HG03066 (cell line): ENCODE results near the gene TSSK6.

Source experiments
- ATAC-seq: cut with Tn5 transposase; IDR thresholded peaks from one replicate; pipeline ENCODE4 v1.9.1; 2021; ENCODE audit warnings: low read depth; ENCODE audit not compliant: unreplicated experiment

Gene TSSK6

DNA sequence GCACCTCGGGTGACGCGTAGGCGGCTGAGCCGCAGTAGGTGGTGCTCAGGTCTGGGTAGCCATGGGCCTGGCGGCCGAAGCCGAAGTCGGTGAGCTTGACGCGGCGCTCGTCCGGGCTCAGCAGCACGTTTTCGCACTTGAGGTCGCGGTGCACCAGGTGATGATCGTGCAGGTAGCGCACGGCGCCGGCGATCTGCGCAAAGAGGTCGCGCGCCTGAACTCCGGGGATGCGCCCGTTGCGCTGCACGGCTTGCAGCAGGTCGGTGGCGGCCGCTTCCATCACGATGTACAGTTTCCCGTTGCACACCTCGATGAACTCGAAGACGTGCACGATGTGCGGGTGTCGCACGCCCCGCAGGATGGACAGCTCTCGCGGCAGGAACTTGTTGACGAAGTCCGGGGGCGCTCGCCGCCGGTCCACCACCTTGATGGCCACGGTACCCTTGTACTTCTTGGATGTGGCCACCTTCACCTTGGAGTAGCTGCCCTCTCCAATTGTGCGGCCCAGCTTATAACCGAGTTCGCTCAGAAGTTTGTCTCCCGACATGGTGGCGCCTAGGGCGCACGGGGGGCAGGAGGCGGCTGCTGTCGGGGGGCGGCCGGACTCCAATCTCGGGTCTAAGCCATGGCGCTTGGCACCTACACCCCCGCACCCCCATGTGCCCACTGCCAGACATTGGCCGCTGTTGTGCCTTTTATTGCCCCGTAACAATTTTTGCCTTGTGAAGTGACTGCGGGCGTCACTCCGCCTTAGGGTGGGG, at the start of gene TSSK6:
Gene TSSK6, minus strand, starts transcription at position 668 of the 761 bp plus-strand sequence. Its CDS starts 121 bp downstream, at position 547.
- ATAC-seq = no peak

DNA sequence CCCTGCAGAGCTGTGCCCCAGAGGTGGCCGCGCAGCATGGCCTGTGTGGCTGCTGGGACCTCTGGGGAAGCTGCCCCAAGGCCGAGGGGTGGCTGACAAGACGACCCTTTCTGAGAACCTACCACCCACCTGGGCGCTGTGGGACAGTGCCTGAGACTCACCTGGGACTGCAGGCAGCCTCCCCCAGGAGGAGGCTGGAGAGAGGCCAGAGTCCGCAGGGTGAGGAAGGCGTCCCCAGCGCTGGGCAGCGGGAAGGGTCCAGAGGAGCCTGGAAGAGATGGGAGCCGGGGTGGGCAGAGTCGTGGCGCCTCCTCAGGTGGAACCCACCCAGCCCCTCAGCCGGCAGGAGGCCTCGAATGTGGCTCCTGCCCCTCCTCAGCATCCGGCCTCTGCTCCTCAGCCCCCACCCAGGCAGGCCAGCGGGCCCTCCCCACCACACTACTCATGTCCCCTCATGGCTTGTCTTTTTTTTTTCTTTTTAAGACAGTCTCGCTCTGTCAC, 48.0 kb upstream of the TSSK6 start:
- ATAC-seq = no peak

DNA sequence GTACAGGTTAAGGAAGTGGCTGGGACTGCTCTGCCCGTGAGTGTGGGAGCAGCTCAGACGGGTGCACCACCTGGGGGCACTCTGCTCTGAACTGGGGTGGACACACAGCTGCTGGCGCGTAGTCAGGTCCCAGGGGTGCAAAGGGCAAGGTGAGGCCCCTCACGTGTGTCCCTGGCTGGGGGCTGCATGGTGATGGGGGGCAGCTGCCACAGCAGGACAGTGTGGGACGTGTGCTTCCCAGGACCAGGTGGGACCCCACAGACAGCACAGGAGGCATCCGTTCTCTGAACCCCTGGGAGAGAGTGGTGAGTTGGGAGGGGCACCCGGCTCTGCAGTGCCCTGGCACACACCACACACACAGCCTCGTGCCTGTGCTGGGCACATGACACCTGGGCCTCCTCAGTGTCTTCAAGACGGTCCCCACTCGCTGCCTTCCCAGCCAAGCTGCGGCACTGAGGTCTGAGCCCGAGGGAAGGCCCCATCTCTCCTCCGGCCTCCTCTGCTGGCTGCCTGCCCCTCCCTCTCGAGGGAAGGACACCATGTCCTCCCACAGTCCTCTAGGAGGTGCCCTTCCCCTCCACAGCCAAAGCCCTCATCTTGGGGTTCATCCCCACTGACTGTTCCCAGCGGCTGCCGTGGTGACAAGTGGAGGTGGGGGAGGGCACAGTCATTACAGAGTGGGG, 47.5 kb upstream of the TSSK6 start:
- no peak for ATAC-seq

DNA sequence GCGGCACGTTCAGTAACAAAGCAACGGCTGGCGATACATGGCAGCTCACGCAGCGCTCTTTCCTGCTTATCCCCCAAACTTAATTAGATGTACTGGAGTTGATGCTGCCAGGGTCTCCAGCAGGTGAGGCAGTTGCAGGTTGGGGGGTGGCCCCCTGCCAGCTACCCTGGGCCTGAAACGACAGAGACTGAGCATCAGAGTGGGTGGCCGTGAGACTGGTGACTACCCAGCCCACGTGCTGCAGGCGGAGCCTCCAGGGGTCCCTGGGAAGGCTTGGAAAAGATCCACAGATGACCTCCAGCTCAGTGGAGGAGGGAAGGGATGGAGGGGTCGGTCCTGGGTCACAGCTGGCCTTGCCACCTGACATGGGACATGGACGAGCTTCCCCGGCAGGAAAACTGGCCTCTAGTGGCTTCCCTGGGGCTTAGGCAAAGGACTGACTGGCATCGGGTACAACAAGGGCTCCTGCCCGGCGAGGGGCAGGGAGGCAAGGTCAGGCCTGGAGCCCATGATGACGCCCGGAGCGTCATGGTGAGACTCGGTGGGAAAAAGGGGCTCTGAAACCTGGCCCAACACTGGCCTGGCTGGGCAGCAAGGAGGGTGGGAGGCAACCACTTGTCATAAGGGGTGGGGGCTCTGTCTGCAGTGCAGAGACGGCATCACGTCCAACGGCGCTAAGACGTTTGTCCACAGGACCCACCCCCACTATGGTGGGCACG, 46.8 kb upstream of the TSSK6 start:
- no peak for ATAC-seq

DNA sequence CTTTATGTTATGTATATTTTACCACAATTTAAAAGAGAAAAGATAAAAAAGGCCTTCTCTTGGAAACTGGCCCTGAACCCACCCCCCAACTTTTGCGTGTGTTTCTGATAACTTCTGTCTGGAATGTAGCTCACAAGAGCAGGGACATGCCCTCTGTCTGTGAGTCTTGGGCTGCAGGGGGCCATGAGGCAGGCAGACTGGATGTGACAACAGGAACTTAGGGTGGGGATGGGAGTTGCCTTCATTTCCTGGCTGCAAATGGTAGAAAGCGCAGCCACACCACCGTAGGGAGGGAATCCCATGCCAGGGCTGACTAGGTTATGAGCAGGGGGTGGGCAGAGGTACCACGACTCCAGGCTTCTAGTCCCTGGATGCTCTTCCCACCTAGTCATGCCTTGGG, 44.6 kb upstream of the TSSK6 start:
- no peak for ATAC-seq

DNA sequence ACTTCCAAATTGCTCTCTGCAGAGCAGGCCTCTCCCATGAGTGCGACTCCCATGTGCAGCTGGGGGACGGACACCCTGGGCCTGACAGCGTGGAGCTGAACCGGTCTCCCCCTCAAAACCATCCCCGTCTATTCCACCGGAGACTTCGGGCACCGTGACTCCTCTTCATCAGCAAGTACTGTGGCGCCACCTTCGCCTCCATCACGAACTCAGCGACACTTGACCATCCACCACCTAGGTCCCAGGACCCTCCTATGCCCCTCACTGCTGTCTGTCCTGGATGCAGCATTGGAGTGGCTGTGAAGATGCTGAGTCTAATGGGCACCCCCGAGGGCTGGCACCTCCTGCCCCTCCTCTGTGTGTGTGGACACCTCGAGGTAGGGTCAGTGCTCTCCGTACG, 43.3 kb upstream of the TSSK6 start:
- ATAC-seq = no peak

DNA sequence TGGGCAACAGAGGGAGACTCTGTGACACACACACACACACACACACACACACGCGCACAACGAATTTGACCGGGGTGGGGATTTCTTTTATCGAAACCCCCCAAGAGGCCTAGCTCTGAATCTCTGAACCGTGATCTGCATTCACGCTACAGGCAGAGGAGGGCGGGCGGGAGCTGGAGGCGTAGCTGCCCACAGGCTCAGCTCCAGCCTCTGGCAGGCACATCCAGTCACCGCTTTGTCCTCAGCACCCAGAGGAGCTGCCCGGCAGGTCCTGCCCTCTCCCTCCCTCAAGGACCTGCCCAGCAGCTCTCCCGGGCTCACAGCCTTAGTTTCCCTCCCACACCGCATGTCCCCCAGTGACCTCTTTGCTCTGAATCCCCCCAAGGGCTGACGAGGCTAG, 42.7 kb upstream of the TSSK6 start:
- no peak for ATAC-seq

DNA sequence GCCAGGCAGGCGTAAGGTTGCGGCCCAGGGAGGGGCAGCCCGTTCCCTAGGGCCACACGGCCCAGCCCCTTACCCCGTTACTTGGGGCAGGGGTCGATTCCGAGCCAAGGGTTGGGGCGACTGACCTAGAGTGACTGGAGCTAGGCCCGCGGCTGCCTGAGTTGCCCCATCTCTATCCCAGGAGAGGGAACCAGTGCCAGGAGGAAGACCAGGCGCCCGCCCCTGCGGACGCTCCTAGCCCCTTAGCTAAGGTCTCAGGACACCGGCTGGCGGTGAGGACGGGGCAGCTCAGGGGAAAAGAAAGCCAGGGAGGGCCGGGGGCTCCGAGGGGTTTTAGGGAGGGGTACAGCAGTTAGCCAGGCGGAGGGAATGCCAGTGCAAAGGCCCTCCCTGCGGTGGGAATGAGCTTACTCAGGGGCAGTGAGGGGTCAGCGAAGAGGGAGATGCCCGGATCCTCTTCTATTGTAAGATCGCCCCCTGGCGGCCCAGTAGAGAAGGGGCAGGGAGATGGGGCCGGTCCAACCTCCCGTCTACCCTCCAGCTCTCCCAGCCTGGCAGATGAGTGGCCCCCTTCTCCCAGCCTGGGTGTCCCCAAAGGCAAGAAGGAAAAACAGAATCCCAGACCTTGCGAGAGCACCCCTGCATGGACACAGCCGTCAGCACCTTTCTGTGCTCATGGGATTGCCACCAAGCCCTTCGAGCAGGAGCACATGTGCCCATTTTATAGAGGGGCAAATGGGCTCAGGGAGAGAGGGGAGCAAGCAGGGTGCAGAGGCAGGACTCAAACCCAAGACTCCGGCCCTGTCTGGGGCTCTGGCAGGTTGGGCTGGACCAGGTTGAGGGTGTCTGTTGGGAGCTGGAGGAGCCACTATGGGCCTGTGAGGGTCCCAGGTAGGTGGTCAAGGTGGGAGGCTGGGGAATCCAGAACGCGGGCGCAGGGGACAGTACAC, 39.0 kb upstream of the TSSK6 start:
- ATAC-seq = no peak

DNA sequence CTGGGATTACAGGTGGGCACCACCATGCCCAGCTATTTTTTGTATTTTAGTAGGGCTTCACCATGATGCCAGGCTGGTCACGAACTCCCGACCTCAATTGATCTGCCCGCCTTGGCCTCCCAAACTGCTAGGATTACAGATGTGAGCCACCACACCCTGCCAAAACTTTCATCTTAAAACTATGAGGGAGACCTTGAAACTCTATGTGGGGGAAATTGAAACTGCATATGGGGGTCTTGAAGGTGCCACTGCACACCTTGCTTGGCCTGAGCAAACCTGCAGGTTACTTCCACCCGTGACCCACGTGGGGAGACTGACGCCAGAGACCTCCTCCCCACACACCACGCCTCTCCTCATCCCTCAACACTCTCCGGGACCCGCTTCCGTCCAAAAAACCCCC, 38.3 kb upstream of the TSSK6 start:
- no peak for ATAC-seq

DNA sequence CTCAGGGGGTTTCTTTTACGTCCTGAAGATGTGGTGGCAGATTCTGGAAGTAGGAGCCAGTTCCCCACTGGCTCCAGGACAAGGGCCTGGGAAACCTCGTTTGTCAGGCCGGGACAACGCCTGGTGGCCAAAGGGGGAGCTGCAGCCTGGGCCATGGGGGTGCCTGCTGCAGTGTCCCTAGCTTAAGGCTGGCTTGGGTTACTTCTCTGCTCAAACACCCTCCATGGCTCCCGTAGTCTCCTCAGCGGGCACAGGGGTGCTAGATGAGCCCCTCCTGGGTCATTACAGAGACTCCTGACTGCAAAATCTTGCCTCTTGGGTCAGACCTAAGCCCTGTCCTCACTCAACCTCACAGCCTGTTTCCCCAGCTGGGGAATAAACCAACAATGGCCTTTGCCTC, 37.5 kb upstream of the TSSK6 start:
- no peak for ATAC-seq

DNA sequence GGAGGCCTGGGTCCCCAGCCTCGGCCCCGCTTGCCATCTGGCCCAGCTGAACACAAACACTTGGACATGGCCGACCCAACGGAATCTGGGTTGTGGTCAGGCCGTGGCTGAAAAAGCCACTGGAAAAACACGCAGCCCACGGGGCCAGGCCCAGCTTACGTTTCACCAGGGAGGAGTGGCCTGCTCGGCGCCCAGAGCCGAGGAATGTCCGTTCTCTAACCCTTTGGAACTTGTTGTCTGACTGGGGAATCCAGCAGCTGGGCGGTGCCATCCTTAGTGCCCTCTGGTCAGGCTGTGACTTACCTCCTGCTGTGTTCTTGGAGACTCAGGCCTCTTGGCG, 36.5 kb upstream of the TSSK6 start:
- no peak for ATAC-seq

DNA sequence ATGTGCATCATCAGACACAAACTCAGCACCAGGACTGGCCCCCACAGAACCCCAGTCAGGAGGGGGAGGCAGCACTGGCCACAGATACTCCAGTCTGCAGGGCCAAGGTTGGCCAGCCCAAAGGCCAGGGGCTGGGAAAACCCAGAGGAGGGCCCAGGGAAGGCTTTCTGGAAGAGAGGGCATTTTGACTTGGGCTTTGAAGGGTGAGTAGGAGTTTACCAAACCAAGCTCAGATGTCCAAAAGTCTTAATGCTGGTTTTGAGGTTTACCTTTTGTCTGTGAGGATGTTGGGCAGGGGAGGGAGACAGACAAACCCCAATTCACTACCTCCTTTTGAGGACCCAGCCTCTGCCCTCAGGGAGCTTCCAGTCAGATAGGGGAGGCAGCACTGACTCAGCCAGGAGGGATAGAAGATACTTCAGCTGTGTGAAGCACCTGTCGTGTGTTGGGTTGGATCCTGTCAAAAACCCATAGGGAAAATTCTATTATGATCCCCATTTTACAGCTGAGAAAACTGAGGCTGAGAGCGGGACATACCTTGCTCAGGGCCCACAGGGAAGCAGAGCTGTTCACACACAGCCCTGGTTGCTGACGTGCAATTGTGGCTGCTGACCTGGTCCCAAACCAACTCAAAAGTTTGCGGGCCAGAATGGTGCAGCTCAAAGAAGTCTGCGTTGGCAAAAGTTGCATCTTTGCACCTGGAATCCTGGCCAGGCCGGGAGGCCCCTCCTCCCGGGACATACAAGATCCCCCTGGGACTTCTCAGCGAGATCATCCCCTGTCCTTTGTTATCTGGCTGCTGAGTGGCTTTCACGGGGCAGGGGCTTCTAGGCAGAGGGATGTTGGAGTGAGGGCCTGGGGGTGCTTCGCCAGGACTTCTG, 35.9 kb upstream of the TSSK6 start:
- ATAC-seq = no peak

DNA sequence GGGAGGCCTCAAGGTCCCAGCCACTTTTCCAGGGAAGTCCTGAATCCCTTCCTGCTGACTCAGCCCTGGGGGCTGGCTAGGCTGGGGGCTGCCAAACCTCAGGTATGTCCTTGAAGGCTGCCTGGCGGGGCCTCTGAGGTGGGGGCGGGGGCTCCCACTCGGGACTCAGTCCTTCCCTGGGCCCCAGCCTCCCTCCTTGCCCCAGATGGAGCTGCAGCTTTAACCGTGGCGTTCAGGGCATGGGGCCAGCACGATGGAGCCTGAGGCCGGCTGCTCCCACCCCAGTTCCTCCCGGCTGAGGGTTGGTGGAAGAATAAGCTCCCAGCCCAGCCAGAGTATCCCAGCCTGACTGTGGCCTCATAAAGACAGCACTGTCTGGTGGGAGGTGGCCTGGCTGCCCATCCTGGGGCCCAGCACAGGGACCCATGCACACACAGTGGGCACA, 35.2 kb upstream of the TSSK6 start:
- no peak for ATAC-seq

DNA sequence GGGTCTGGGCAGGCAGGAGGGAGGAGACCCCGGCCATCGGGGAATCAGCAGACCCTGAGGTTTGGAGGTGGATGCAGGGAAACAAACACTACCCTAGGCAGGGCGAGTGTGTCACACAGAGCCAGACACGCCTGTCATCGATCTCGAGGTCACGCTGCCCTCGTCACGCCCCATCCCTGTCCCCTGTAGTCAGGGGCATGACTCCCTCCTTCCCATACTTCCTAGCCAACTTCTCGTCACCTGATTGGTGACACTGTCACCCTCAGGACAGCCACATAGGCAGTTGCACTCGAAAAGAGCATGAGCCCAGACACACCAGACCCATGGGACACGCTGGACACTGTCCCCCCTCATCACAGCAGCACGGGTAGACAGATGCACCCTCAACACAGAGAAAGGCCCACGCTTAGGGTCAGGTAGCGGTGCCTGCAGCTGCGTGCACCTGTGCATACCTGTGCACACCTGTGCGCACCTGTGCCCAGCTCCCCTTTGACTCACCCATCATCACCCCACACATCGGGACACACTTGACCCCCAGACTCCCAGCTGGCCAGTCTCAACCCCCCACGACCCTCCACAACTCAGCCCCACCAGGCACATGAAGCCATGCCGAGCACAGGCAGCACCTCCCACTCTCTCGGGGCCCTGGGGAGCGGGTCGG, 34.6 kb upstream of the TSSK6 start:
- ATAC-seq = no peak

DNA sequence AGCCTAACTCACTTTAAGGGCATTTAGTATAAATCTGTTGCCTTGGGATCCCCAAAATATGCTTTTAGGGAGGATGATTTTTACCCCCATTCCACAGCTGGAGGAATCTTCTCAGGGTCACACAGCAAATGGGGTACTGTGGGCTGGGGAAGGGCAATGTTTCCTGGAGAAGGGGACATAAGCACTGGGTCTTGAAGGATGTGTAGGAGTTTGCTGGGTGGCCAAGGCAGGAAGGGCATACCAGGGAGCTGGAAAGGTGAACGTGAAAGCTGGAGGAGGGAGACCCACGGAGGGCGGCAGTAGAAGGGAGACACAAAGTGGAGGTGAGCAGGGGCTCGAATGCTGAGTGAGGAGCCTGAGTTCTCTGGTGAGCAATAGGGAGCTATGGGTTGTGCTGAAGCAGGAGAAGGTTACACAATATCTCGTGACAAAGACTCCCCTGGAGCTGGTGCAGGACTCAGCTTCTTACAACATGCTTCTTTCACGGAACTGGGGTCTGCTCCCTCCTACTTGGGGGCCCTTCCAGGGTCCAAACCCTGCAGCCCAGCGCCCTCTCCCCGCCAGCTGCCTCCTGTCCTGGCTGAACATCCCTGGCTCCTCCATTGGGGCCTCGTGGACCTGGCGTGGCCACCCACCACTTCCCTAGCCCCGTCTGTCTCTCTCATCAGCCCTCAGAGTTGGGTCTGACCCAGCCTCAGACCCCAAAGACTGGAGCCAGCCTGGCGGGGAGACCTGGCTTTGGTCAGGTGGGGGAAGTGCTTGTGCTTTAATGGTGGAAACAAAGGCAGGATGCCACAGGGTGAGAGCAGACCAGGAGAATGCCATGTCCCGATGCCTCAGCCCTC, 33.8 kb upstream of the TSSK6 start:
- no peak for ATAC-seq

DNA sequence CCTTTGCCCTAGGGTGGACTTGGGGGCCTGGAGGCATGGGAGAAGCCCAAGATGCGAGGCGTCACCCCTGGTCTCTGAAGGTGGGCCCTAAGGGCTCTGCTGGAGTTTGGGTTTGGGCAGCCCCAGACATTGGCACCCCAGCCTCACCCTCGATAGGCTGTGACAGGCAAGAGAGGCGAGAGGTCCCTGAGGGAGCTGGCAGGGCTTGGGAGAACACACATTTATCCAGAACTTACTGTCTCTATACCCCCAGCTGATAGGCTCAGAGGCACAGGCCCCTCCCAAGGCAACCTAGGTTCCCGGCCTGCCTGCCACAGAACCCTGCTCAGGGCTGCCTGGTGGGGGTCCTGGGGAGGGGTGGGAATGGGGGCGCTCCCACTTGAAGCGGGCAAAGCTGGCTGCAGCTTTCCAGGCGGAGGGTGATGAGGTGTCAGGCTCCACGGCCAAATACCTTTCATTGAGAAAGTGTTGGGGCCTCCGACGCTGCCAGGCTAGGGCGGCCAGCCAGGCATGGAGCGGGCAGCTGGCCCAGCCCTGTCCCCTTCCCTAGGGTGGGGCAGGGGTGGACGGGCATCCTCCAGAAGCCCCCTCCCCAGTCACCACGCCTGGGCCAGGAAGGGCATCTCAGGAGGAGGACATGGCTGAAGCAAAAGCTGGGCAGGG, 32.5 kb upstream of the TSSK6 start:
- ATAC-seq = no peak

DNA sequence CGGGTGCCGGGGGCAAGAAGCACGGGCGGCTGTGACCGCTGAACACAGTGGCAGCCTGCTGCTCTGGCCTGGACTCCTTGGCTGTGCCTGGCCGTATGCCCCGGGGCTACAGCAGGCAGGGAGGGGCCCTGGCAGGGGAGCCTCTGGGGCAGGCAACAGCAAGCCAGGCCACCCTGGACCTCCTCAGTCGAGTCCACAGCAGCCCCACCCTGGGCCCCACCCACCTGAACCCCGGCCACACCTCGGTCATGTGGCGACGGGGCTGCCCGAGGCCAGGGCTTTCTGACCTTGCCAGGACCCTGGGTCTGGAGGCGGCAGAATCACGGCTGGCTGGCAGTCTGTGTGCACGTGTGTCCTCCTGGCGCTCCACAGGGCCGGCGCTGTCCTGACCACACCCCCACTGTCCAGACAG, 31.4 kb upstream of the TSSK6 start:
- no peak for ATAC-seq
